ENCODE results near the gene ARID5B.

The ARID5B gene

DNA sequence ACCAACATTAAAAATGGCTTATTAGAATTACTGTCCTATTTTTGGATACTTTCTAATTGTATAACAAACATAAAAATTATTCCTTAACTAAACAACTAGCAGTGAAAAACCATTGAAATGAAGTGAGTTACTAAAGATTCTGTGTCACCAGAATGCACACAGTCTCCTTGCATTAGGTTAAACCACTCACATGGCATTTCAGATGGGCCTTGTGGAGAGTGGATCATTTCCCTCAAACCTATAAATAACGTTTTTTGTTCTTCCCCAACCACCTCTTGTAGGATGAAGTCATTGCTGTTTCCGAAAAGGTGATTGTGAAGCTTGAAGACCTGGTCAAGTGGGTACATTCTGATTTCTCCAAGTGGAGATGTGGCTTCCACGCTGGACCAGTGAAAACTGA, 38.4 kb downstream of the ARID5B start:
- no peak for DNase-seq

DNA sequence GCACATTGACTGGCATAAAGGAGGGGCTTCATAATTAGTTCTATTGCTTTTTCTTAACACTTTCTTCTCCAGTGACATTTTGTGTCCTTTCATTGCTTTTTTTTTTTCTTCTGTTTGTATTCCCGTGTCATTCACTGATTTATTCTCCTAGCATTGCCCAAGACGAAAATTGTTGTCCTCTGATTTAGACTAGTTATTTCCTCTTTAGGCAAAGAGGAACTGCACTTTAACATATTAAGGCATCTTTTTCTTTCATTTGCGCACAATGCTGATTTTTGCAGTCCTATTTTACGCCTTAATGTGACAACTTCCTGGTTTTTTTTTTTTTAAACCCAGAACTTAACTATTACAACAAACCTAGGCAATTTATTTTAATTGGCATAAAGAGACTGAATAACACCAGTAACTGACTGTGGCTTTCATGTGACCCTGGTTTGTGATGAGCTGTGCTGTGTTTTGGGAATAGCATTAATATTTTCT, 39.7 kb downstream of the ARID5B start:
- no peak for DNase-seq

DNA sequence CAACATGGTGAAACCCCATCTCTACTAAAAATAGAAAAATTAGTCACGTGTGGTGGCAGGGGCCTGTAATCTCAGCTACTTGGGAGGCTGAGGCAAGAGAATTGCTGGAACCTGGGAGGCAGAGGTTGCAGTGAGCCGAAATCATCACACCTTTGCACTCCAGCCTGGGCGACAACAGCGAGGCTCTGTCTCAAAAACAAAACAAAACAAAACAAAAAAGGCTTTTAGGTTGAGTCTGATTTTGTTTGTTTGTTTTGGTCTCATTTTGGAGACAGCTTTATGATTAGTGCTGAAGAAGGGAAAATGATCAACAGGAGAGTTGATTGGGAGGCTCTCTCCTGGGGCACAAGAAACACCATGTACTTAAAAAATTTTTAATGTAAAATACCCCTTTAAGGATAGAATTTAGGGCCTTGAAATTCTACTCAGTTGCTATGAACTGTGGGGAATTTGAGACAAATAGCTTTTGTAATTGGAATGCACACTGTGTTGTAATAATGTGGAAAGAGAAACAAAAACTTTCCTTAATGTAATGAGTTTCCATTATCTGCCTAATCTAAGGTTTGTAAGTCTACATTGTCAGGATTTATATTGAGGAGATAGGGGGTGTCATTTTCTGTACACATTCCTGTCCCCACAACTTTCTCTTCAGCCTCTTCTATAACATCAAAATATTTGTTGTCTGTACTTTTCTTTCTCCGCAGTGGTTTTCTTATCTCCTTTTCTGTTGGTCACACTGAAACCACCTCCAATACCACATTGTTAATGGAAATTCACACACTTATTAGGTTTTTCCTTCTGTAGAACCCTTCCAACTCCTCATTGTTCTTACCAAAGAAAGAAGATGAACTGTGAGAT, 41.3 kb downstream of the ARID5B start:
- no peak for DNase-seq

DNA sequence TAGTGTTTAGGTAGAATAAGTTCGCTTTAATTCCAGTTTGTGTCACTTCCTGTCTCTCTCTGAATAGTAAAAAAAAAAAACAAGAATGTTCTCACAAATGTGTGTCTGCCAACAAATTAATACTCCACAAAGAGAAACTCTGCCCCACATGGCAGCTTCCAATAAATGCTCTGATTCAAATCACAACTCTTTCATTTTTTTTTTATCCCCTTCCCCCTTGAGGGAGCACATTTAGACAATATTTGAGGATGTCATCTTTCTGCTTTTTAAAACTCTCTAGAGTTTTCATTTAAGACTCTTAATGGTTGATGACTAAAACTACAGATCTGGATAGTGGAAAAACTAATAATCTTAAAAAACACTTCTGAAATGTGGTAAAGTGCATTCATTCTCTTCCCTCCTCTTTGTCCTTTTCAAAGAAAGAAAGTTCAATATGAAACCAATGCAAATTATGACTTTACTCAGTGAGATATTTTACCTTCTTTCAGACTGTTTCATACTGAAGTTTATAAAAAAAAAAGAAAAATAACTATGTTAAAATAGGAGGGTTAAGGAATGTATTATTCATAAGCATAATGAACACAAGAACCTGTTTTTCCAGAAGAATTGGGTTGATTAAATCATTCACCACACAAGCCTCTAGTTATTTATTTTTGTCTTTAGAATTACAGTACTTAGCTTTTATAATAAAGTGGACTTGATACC, 42.3 kb downstream of the ARID5B start:
- DNase-seq, result no peak

DNA sequence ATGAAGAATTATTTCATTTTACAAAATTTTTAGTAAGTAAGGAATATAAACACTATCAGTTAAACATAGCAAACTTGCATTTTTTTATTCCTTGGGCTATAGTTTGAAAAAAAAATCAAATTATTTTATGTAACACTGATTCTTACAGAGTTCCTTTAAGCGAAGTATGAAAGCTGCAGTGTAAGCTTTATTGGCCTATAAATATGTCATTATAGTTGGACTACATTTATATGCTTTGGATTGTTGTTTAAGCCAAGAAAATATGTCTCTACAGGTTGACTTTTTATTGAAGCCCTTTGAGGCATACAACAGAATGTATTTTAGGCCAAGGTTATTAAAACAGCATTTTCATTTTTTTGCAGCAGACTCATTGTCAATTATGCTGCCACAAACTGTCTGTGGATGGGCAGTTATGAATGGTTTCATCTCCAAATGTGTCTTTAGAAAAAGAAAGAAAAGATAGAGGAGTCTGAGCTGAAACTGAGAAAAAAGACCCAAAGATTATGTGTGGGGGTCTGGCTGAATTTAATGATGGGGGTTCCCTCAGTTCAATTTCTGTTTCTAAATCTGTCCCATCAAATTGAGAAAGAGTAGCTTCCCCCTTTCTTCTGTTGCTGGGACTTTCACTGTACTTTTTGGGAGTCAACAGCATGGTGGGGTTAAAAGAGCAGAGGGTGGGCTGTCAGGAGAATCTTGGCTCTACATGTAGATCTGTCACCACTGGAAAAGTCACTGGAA, 43.1 kb downstream of the ARID5B start:
- no peak for DNase-seq

DNA sequence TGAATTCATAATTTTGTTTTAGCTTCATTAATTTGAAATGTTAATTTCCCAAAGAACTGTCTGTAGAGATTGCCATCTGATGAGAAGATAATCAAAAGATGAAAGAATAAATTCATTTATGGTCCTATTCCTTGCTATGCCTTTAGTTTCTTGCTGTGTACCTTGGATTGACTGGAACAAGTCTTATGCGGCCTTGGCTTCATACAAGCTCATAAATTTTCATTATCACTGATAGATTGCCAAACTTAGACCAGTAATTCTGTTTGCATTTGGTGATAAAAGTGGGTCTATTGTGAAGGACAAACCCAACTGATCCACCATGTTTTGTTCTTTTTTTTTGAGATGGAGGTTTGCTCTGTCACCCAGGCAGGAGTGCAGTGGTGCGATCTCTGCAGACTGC, 48.2 kb downstream of the ARID5B start:
- DNase-seq, result no peak

DNA sequence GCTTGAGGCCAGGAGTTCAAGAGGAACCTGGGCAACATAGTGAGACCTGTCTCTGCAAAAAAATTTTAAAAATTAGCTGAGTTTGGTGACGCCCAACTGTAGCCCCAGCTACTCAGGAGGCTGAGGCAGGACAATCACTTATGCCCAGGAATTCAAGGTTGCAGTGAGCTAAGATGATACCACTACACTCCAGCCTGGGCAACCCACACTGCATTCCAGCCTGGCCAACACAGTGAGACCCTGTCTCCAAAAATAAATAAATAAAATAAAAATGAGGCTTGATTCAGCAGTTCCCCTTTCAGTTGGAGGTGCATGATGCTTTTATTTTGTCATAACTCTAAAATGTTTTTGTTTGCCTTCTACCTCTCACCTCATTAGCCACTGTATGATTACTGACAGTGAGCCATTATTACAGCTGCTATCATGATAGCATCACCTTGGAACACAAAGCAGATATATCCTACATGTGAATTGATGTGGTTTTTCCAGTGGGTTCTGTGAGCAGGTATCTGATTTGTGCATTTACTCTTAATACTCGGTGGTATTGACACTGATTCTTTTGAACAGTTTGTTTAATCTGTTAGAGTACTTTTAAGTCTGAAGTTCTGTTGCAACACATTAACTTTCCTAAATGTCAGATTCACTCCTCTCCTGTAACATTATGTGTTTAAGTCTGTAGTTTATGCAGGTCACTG, 49.1 kb downstream of the ARID5B start:
- no peak for DNase-seq

DNA sequence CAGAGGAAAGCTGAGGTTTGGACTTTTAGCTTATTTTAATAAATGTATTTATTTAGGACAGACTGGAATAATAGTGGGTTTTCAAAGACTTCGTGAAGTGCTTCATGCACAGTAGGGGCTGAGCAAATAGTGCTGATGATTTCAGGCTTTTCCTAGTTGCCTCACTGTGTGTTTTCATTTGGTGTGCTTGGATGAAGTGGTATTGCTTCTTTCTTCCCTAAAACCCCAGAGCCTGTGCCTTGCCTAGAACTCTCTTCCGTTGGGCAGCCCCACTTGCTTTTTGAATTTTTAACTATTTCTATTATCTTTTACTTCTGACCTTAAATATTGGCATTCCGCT, 49.6 kb downstream of the ARID5B start:
- peak; percentile 46 for DNase-seq

DNA sequence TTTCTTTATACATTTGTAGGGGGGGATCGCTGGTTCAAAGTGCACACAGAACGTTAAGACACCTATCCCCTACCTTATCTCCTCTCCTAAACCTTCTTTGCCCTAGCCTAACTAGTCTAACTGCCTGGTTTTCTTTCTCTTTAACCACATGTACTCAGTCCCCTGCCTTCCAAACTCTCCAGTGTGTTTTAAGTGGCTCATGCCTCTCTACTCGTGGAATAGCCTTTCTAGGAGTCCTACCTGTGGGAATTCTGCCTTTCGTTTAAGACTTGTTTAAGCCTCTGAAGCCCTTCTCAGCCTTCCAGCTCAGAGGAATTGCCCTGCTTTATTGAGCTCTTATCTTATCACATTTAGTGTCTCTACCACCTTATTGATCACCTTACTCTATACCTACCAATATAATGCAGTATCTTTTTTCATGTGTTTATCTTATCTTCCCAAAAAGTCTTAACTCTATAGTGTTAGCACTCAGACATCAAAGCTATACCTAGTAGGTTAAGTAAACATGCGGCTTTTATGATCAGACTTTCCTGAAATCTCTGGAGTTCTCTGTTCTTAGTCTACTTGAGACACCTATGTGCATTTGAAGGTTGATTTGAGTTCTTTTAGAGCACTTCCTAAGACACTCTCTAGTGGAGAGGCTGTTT, 50.7 kb downstream of the ARID5B start:
- no peak for DNase-seq

DNA sequence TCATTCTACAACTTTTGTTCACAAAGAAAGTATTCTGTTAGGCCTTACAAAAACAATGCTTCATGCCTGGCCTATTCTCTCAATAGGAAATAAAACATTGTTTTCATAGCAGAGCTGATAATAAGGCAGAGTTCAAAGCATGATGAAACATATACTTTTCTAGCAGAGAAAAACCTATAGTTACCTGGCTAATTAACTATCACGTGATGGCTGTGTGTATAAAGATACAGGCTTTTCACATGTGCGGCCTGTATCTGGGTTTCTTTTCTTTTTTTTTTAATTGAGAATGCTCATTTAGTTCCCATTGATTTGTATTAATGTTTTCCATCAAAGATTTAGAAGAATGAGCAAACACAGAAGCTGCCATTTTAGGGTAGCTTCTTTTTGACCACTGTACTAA, 51.7 kb downstream of the ARID5B start:
- DNase-seq, result no peak

DNA sequence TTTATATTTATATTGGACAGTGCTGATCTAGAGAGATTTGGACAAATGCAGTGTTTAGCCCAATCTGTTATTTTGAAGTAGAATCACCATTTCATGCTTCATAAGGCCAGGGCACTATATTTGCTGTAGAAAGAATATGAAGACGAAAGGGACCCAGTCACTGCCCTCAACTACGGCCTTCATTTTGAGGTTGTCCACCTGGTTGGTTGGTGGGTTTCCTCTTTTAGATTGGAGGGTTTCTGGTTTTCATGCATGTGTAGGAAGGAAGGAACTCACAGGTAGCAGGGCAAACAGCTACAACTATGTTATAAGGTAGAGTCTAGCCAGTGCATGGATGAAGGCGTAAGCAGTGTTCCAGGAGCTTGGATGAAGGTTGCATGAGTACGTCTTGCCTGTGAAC, 56.3 kb downstream of the ARID5B start:
- DNase-seq, result no peak

DNA sequence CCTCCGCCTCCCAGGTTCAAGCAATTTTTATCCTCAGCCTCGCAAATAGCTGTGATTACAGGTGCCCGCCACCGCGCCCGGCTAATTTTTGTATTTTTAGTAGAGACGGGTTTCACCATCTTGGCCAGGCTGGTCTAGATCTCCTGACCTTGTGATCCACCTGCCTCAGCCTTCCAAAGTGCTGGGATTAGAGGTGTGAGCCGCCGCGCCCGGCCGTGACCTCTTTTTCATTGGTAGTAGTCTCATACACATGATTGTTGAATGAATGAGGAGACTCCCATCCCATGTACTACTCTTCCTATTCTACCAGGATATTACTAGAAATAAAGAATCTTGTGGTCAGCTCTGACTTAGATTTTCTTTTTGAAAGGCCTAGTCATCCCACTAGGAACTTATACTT, 56.8 kb downstream of the ARID5B start:
- no peak for DNase-seq

DNA sequence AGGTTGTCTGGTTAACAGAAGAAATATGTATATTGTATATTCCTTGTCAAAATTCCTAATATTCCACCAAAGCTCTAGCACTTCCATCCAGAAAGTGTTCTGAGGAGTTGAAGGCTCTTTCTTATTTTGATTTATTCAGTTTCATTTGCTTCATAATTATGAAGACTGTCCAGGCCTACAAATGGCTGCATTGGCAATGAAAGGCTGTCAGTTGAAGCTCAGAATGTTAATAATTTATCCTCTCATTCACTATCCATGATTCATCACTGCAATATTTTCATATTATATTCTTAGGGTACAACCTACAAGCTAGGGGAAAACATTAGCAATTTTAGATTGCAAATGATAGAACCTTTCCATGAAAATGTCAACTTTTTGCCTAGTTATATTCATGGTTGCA, 57.3 kb downstream of the ARID5B start:
- no peak for DNase-seq

DNA sequence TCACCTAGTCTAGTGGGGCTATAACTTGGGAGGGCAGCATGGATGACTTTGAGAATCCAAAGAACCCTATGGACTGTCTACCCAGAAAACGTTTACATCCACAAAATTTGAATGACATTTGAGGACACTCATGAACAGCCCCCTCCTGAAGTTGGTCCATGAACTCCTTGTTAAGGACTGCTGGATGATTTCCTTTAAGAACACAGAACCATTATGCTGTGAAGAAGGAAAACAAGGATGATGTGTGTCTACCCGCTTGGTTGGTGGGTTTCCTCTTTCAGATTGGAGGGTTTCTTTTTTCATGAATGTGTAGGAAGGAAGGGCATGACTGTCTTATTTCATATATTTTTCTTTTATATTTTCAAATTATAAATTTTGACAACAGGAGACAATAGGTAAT, 58.3 kb downstream of the ARID5B start:
- DNase-seq, result no peak

DNA sequence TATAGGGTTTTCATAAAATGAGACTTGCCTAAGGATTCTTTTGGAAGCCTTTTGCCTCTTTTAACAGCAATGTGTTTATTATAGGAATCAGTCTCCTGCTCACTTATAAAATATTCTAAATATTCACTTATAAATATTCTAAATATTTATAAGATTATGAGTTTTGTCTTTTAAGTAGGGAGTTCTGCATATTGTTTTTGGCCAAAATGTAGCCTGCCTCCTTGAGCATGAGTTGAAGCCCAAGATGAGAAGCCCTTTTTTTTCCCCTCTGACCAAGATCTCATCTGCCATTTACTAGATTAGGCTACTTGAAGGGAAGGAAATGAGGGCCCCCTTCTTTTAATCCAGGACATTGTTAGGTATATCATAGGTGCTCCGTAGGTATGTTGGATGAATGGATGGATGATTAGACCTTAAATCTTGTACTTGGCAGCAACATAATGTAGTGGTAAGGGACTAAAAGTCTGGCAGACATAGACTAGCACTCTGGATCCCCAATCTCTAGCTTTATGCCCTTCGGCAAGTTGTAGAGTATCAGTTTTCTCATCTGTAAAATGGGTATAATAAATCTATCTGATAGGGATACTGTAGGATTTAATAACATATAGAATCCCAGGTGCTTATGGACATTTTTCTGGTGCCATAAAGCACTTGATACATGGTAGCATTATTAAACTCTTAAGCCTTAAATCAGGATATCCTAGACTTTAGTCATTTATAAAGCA, 59.1 kb downstream of the ARID5B start:
- no peak for DNase-seq

DNA sequence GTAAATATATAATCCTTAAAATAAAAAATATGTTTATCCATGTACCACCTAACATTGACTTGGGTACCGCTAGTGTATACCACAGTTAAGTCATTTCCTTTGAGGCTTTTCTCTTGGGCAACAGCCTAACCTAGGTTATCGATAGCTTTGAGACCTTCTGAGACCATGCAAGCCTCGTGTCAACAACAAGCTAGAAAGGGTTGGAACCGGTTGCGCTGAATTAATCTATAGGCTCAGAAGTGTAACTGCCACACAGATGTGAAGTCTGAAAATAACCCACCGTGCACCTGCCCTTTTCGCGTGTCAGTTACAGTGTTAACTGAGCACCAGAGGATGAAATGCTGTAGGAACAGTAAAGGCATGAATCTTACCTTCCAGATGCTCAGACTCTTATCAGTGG, 59.8 kb downstream of the ARID5B start:
- DNase-seq, result no peak

DNA sequence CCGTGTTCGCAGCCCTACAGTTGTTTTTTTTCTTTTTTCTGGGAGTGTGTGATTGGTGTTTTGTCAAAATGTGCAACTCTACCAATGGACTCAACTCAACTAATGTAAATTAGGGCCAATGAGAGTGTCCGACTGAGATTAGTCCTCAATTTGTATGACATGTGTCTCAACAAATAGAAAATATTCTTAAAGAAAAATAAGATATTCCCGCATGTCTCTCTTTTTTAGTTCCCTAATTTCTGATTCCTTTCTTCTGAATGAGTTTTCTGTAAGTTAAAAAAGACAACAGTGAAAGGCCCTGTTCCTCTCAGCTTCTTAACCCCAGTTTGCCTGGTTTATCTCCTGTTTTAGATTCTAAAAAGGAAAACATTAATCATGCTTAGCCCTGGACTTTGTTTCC, 61.5 kb downstream of the ARID5B start:
- DNase-seq, result no peak

DNA sequence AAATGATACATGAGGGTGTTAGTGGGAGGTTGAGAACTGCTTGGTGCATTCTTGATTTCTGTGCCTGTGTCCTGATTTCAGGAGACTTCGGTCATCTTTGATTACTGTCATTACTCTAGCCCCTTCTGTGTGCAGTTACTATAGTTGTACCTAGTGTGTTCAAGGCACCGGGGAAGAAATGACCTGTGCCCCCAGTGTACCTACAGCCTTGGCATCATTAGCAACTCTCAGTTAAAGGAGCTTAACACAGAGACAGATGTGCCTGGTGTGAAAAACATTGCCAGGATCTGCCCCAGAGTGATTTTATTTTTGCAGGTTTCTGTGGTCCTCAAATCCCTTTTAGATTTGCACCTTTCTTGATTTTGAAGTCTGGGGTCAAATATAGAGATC, 62.2 kb downstream of the ARID5B start:
- DNase-seq, result no peak

DNA sequence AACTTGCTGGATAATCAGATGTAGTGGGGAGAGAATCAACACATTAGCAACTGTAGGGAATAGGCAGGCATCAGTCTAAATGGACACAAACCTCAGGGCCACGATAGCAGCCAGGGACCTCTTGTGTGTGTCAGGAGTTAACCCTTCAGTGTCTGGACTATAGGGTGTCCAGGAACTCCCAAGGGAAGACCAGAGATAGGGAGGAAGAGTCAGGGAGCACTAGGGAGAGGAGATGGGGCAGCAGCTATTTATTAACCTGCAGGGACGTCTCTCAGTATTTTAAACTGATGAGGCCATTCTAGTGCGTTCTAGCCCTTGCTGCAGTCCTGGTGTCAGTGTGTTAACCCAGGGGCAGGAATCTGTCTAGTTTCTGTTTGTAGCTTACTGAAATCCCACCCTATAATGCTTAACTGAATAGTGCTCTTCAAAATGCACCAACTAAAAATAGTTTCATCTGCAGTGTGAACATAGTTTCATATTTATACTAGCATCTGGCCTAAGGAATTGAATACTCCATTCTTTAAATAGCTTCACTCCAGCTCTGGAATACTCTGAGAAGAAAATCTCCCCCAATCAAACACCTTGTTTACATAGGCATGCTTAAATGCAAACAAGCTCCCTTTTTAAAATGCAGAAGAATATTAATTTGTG, 62.7 kb downstream of the ARID5B start:
- no peak for DNase-seq

DNA sequence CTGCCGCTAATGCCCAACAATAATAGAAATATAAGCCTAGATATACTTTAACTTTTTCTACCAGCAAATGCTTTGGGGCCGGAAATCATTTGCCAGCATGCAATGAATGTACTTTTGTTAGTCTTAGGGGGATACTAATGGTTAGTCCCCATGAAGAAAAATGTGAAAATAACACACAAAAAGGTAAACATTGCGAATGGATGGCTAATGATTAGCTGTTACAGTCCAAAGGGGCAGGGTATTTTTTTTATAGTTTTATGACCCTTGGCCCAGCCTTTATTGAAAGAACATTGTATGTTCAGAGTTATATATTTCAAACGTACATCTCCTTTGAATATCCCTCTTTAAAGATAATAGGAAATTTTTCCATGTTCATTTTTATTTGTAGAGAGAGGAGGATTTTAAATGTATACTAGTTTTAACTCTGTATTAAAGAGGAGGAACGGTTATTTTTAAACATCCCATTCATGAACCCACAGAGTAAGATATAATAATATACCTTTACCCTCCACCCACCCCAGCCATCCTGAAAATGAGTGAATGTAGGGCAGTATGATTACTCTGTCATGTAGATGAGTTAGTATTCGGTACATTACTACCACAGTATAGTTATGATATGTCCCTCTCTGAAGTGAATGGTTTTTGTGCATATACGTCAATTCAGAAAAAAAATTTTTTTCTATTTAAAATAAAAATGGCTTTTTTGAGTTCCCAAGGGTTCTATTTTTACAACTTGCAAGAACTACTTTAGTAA, 63.6 kb downstream of the ARID5B start:
- no peak for DNase-seq

All from NCI-H748 treated with DMSO at 0.1 percent for 48 hours (cell line).